Fibroblast of the aortic adventitia (primary cell): ENCODE measurements around the gene TAF4. TPM values are rescaled to one million over a fixed set of nuclear protein-coding genes. Genes with fewer than 3 reads are reported as not detected.

Experiments used
- DNase-seq: peaks from one replicate; pipeline ENCODE4 v3.0.0-alpha.2; 2010; ENCODE audit warnings: low read depth
- H3K4me3 ChIP-seq: 2 replicates; pipeline ENCODE4 v1.5.1; 2011; ENCODE audit warnings: low read depth, mild to moderate bottlenecking, control low read depth, low read length, moderate library complexity
- total RNA-seq: library from RNA; depleted of rRNA; stranded (reverse); fragments of >200 nt; gene quantifications from 2 replicates; pipeline ENCODE4 v1.2.3, GENCODE V29; 2012; ENCODE audit warnings: low replicate concordance
- TF ChIP-seq, protein P1 (sequence below): IDR thresholded peaks from 2 replicates; pipeline ENCODE4 v1.5.1; 2011; ENCODE audit warnings: mild to moderate bottlenecking, low read length, control low read depth, inconsistent platforms; ENCODE audit not compliant: insufficient read depth

TAF4 gene
- total RNA-seq, 1 donor, result 5.4 TPM

DNA sequence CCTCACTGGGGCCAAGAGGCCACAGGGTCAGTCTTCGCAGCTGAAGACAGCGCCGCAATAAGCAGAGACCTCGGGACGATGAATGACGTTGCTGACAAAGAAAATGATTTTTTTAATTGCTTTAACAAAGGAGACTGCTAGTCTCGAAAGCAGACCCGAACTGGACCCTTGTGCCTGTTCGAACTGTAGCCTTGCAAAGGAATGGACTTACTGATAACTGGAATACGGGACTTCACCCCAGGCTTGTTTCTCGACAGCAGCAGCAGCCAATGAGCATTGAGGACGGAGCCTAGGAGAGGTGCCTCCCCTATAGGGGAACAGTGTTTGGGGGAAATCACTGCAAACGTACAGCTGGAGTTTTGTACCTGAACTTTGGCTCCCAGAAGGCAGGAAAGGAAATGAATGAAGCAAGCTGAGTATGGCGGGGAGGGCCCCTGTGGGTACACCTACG lies 1.3 kb upstream of the TAF4 start:
- DNase-seq, result peak; percentile 27
- TF ChIP-seq, protein P1, sequence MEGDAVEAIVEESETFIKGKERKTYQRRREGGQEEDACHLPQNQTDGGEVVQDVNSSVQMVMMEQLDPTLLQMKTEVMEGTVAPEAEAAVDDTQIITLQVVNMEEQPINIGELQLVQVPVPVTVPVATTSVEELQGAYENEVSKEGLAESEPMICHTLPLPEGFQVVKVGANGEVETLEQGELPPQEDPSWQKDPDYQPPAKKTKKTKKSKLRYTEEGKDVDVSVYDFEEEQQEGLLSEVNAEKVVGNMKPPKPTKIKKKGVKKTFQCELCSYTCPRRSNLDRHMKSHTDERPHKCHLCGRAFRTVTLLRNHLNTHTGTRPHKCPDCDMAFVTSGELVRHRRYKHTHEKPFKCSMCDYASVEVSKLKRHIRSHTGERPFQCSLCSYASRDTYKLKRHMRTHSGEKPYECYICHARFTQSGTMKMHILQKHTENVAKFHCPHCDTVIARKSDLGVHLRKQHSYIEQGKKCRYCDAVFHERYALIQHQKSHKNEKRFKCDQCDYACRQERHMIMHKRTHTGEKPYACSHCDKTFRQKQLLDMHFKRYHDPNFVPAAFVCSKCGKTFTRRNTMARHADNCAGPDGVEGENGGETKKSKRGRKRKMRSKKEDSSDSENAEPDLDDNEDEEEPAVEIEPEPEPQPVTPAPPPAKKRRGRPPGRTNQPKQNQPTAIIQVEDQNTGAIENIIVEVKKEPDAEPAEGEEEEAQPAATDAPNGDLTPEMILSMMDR, result no peak
- H3K4me3 ChIP-seq, result peak overlapping the region; percentile 68

DNA sequence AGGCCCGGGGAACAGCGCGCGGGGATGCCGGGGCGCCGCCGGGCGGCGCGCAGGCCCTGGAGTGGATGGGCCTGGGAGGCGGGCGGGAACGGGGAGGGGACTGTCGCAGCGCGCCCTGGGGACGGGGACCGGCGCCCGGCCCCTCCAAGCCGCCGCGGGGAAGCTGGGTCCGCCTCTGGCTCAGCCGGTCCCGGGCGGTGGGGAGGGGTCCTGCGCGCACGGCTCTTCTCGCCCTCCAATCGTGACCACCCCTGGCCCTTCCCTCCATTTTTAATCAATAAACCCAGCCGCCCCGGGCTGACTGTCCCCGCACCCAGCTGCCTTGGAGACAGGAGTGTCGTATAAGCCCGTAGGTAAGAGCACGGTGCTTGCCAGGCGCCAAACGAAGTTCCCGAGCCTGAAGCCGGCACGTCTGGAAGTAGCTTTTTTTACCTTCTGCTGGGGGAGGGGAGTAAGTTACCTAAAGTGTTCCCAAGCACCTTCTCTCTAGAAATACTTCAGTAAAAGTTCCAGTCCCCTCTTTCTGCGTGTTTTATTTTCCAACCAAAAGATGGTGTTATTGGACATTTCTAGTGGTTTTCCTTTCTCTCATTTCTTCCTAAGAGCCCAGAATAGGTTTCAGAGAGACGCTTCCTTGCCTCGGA lies 780 bp upstream of the TAF4 start:
- TF ChIP-seq, protein P1, result no peak
- H3K4me3 ChIP-seq, result peak overlapping the region; percentile 68
- DNase-seq, result peak; percentile 33

DNA sequence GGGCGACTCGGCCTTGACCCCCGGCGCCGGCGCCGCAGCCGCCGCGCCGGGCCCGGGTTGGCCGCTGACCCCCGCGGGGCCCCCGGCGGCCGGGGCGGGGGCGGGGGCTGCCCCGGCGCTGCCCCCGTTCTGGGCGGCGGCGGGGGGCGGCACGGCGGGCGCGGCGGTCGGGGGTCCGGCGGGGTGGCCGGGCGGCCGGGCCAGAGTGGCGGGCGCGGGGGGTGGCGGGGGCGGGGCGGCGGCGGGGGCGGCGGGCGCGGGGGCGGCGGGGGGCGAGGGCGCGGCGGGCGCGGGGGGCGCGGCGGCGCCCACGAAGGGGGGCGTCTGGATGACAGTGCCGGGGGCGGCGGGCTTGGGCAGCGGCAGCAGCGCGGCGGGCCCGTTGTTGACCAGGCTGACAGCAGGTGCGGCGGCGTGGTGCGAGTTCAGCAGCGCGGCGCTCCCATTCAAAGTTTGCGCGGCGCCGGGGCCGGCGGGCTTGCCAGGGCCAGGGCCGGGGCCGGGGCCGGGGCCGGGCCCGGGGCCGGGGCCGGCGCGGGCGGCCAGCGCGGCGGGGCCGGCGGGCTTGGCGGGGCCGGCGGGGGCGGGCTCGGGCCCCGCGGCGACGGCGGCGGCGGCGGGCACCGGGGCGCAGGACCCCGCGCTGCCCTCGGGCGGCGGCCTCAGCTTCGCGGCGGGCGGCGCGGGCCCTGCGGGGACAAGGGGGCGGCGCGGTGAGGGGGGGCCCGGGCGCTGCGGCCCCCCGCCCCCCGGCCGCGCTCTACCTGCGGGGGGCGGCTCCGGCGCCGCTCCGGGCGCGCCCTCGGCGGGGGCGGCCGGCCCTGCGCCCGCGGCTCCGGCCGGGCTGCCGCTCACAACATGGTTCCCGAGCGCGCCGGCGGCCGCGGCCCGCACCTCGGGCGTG lies 659 bp downstream of the TAF4 start:
- H3K4me3 ChIP-seq, result peak overlapping the region; percentile 72
- TF ChIP-seq, protein P1, result no peak
- no peak for DNase-seq

DNA sequence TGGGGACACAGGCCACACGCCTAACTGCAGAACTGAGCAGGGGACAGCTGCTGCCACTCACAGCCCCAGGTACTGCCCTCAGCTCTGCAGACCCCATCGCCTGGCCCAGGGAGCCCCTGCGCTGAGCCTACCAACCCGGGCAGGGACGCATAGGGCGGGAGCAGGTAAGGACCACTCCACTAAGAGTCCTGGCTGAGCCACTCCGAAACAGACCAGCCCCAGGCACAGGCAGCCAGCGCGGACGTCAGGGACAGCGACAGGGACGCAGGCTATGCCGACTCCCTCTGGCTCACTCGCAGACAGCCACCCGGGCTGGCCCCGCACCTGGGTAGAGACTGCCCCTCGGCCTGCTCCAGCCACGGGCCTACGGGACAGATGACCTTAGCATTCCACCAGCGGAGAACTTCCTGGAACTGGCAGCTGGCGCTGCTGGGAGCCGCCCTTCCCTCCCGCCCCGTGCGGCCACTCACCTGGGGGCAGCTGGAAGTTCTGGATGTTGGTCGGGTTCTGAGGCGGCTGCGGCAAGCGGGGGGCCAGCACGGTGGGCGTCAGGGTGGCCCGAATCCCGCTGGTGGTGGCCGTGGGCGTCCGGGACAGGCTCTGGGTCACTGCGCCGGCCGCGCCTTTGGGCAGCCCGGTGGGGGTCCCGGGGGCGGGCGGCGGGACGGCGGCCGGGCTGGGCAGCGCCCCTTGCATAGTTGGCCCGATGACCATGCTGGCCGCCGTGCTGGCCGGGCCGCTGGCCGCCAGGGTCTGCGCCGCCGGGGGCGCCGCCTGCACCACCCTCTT lies 1.5 kb downstream of the TAF4 start:
- TF ChIP-seq, protein P1, result no peak
- DNase-seq, result no peak
- H3K4me3 ChIP-seq, result peak overlapping the region; percentile 62

DNA sequence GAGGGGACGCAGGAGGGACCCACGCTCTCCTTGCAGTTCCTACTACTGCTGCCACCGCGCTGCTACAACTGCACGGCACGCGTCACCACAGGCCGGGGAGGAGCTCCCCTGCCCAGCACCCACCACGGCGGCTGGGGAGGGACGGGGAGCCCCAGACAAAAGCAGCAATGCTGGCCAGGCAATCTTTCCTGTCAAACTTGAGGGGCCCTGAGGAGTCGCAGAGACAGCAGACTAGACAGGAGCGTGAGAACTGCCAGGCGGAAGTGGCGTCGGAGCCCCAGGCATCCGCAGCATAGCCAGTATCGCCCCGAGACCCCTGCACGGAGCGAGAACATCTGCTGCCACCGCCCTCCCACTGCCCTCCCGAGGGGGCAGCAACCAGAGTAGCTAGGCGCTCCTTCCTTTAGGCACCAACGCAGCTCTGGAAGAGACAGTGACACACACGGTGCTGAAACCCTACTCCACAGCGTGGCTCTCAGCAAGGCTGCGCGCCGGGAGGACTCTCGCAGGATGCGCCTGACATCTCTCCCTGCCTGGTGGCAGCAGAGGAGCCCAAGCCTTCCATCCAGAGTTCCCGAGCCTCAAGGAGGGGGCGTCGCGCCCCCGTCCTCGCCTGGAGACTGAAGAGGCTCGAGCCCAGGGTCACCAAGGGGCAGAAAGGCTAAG lies 2.2 kb downstream of the TAF4 start:
- TF ChIP-seq, protein P1, result no peak
- H3K4me3 ChIP-seq, result peak overlapping the region; percentile 62
- DNase-seq, result peak; percentile 12
